Stimulated activated CD4-positive, alpha-beta T cell treated with anti-CD3 and anti-CD28 coated beads, Interleukin-4, amount 100 ng/mL, for 4 hours (primary cell): ENCODE results near the gene TES.
A peak's percentile ranks its signal among the peaks of the same experiment; 100 is the strongest.

Experiments used
- DNase-seq, 2 experiments: peaks; one replicate each; pipeline ENCODE4 v3.0.0-alpha.2; 2020

TES gene

DNA sequence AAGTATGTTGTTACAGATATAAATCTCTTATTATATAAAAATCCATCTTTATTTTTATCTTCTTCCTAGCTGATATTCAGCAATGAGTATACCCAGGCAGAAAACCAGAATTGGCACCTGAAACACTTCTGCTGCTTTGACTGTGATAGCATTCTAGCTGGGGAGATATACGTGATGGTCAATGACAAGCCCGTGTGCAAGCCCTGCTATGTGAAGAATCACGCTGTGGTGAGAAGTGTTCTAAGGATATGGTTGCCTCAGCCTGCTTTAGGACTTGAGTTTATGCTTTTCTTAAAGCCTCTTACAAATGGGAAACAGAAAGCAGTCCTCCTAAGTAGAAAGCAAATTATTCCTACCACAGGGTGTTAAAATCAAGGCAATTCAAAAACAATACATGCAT, 41.9 kb downstream of the TES start:
- no peak for DNase-seq

DNA sequence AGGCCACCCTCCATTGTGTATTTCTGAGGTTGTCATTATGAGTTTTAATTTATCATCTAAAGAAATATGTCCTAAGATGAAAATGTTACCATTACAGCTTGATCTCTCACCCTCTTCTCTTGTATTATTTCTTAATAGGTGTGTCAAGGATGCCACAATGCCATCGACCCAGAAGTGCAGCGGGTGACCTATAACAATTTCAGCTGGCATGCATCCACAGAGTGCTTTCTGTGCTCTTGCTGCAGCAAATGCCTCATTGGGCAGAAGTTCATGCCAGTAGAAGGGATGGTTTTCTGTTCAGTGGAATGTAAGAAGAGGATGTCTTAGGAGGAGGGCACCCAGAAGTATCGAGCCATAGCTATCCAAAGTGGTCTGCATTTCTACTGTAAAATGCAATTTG, 46.8 kb downstream of the TES start:
- DNase-seq = no peak

DNA sequence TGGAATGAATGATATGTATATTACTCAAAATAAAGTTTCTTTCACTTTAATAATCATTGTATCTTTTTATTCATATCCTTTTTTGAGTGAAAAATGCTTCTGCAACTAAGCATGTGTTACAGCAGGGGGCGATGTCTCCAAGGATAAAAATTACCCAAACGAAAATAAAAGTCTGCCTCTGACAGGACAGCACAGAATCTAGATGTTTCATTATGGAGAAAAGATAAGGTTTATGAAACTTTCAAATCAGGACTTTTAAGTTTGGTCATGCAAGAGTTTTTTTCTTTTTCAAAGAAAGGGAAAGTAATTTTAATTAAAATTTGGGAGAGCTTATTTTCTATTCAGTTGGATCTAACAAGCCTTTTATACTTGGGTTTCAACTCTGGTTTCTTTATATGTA, 48.4 kb downstream of the TES start:
- DNase-seq = peak in 1 of 2 experiments; percentile 9

DNA sequence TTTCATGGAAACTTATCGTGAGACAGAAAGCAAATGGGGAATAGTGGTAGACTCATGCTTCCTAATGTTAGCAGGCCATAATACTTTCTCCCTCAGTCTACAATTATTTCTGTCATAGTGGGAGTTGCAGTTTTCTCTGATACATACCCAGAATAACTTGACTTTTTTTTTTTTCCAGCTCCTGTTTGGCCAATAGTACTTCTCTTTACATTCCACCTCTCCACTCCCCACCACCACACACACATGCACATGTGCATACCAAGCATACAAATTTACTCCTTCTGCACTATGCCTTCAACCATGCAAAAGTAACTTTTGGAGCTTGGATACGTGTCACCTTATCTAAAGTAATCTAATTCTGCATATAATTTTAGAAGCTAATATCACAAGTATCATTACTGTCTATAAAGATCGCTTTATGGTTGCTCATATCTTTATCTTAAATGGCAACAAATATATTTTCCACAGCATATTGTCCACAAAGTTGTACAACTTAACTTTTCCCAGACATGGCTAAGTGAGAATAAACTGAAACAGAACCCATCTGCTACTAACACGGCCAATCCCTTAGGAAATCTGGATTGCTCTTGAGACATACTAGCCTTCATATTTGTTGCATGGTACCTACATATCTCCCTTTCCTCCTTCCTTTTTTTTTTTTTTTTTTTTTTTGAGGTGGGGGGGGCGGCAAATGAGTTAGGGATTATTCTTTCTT, 49.0 kb downstream of the TES start:
- no peak for DNase-seq

DNA sequence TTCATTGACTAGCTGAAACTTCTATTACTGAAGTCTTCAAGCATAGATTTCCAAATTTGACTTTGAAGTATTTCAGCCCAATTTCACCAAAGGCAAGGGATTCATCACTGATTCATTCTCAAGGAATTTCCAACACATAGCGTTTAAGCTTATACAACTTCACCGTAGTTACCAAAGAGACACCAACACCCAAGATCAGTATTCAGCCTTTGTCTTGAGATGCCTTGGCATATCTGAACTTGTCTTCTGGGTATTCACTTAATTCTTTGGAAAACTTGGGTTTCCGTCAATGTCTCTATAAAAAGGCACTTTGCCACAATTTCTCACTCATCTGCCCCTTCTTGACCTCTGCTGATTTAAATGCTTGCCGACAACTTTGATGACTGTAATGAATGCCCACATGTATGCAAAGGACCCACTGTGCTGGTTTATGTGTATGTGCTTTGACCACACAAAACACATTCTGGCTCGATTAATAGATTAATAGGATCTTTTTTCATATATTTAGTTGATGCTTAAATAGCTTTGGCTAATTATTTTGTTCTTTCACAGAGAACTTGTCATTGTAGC, 49.6 kb downstream of the TES start:
- DNase-seq = no peak

GRCh38 chr7:116261904-116262303, 51.6 kb downstream of the TES start:
- no peak for DNase-seq

DNA sequence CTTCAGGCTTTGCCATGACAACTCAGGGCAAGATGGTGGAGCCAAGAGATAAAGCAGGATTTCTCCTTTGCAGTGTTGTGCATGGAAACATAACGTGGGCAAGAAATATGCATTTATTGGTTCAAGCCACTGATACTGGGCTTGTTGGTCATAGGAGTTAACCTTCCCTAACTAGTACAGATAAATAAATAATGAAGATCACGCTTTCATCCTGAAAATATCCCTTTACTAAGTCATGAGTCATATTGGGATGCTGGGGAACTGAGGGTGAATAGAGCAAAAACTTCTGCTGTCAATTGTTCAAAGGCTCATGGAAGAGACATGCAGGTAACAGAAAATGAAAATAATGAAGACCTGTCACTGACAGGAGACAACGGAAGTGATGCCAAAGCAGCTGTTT, 55.5 kb downstream of the TES start:
- no peak for DNase-seq

DNA sequence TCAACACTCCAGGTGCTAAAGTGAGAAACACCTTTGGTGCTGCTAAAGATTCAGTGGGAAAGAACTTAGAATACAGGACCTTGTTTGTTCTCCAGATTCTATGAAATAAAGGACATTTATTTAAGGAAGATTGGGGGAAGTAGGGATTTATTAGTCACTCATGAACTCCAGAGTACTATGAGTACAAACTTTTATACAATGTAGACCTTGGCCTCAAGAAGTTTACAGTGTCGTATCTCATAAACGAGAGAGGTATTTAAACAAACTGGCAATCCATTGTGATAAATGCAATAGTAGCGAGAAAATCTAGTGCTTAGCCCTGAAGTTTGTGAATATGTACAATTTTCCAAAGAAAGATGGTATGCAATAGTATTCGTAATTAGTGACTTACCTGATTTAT, 59.1 kb downstream of the TES start:
- DNase-seq = no peak

- no peak for DNase-seq
Measured at GRCh38 chr7:116271161-116271913, 61.0 kb downstream of the TES start.

- DNase-seq = no peak
Measured at GRCh38 chr7:116271963-116272886, 61.9 kb downstream of the TES start.

- no peak for DNase-seq
Measured at GRCh38 chr7:116273283-116273917, 63.1 kb downstream of the TES start.

- no peak for DNase-seq
Measured at GRCh38 chr7:116273918-116274301, 63.6 kb downstream of the TES start.

DNA sequence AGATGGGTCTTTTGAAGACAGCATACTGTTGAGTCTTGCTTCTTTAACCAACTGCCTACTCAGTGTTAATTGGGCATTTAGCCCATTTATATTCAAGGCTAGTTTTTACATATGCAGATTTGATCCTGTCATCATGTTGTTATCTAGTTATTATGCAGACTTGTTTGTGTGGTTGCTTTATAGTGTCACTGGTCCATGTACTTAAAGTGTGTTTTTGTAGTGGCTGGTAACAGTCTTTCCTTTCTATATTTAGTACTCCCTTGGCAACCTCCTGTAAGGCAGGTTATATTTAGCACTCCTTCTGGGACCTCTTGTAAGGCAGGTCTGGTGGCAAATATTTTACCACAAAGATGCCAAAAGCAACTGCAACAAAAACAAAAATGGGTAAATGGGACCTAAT, 66.7 kb downstream of the TES start:
- no peak for DNase-seq

GRCh38 chr7:116279217-116279616, 68.9 kb downstream of the TES start:
- DNase-seq = no peak

- no peak for DNase-seq
Measured at GRCh38 chr7:116280803-116281202, 70.5 kb downstream of the TES start.

GRCh38 chr7:116283595-116284204, 73.4 kb downstream of the TES start:
- no peak for DNase-seq

GRCh38 chr7:116284390-116284789, 74.1 kb downstream of the TES start:
- DNase-seq = no peak

GRCh38 chr7:116285252-116285651, 74.9 kb downstream of the TES start:
- DNase-seq = no peak

DNA sequence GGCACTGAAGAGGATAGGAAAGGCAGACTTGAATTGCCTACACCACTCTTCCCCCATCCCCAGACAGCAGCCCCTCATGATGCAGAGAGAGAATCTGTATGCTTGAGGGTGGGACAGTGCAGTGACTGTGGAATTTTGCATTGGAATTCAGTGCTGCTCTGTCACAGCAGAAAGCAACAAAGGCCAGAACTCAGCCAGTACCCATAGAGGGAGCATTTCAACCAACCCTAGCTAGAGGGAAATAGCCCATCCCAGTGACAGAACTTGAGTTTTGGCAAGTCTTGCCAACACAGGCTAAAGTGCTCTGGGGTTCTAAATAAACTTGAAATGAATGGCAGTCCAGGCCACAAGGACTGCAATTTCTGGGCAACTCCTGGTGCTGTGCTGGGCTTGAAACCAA, 80.4 kb downstream of the TES start:
- no peak for DNase-seq

GRCh38 chr7:116291937-116292336, 81.6 kb downstream of the TES start:
- DNase-seq = no peak

DNA sequence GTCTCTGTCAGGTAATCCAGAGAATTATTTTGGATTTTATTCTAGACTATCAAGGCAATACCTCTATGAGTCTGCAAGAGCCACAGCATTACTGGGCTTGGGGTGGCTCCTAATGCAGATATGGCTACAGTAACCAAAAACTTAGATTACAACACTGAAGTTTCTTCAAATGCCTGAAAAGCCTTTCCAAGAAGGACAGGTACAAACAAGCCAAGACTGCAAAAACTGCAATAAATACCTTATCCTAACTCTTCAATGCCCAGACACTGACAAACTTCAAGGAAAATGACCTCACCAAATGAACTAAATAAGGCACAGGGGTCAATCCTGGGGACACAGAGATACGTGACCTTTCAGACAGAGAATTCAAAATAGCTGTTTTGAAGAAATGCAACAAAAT, 82.0 kb downstream of the TES start:
- DNase-seq = no peak

GRCh38 chr7:116293139-116293538, 82.8 kb downstream of the TES start:
- no peak for DNase-seq
